Measurements from ENCODE around the gene ELP4.

Gene ELP4

DNA sequence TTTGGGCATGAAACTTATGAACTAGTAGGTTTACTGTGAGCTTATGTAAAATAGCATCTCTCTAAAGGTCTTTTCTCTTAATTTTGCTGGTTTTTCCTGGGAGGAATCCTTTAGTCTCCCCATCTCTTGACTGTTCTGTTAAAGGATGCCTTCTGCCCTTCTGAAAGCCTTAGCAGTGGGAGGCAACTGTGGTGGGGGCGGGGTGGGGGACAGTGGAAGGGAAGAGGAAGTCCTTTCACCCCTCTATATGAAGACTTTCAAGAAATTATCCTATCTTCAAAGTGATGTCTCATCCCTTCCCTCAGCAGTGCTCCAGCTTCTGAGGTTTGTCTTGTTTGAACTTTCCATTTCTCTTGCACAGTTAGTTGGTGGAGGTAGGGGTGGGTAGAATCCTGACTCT is 73.1 kb downstream of the ELP4 start:
- Histone ChIP-seq H3K27ac (no peak overlapping the region), H4K20me1 (ENCODE audit: insufficient read depth) (no peaks in the 10 kb centered on the region), H3K9ac (no peak overlapping the region), H3K79me2 (ENCODE audit: insufficient read depth, low read depth) (no peaks in the 10 kb centered on the region), H3K4me3 (IDR thresholded peaks at IDR 0.05; ENCODE audit: insufficient read depth, low read depth, low read length) (no peak overlapping the region), H3K27me3 (ENCODE audit: insufficient read depth, low read depth) (no peaks in the 10 kb centered on the region), H3K36me3 (ENCODE audit: insufficient read depth) (no peaks in the 10 kb centered on the region), H2AFZ (ENCODE audit: low read depth) (no peak overlapping the region), H3K4me2 (no peak overlapping the region), H3K4me1 (ENCODE audit: low read depth, poor library complexity, severe bottlenecking) (no peaks in the 10 kb centered on the region)
- no peak for TF ChIP-seq CTCF (conservative IDR thresholded peaks at IDR 0.05; ENCODE audit: low read depth, low read length)

GRCh38 chr11:31598454-31598853 is 88.9 kb downstream of the ELP4 start:
- no peaks in the 10 kb centered on the region for H3K4me1 ChIP-seq (ENCODE audit: low read depth, poor library complexity, severe bottlenecking)
- no peak overlapping the region for H3K9ac ChIP-seq
- H3K79me2 ChIP-seq (ENCODE audit: insufficient read depth, low read depth) = no peaks in the 10 kb centered on the region
- no peak overlapping the region for H3K4me2 ChIP-seq
- no peak overlapping the region for H2AFZ ChIP-seq (ENCODE audit: low read depth)
- H4K20me1 ChIP-seq (ENCODE audit: insufficient read depth) = no peaks in the 10 kb centered on the region
- no peak overlapping the region for H3K4me3 ChIP-seq (IDR thresholded peaks at IDR 0.05; ENCODE audit: insufficient read depth, low read depth, low read length)
- no peaks in the 10 kb centered on the region for H3K27me3 ChIP-seq (ENCODE audit: insufficient read depth, low read depth)
- no peak for TF ChIP-seq CTCF (conservative IDR thresholded peaks at IDR 0.05; ENCODE audit: low read depth, low read length)
- H3K27ac ChIP-seq = no peak overlapping the region
- H3K36me3 ChIP-seq (ENCODE audit: insufficient read depth) = no peaks in the 10 kb centered on the region

DNA sequence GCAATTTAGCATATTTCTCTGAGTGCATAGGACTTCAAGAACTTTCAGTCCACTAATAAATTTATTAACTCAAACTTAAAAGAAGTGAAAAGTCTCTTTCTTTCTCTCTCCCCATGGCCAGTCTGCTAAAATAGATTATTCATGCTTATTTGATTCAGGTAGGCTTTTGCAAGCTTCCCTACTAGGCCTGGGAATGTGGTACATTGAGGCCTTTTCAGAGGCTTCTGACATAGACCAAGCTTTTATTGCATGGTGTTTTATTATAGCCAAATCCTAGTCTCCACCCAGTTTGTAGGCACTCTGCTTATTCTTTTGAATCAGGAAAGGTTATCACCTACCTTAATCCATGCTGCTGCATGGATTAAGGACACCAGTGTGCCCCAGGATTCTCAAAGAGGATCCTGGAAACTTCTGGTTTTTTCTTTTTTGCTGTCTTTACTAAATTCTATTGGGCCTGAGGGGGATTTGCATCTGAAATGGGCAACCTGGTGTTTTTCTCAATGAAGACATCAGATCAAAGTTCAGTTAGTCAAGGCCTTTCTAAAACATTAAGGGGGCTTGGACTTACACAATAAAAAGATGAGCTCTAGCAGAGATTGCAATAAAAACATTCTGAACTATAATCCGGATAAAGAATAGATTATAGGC is 92.2 kb downstream of the ELP4 start:
- Histone ChIP-seq H3K27ac (no peak overlapping the region), H3K9ac (no peak overlapping the region), H3K27me3 (ENCODE audit: insufficient read depth, low read depth) (no peaks in the 10 kb centered on the region), H3K4me3 (IDR thresholded peaks at IDR 0.05; ENCODE audit: insufficient read depth, low read depth, low read length) (no peak overlapping the region), H2AFZ (ENCODE audit: low read depth) (no peak overlapping the region), H3K4me2 (no peak overlapping the region), H4K20me1 (ENCODE audit: insufficient read depth) (no peaks in the 10 kb centered on the region), H3K79me2 (ENCODE audit: insufficient read depth, low read depth) (no peaks in the 10 kb centered on the region), H3K4me1 (ENCODE audit: low read depth, poor library complexity, severe bottlenecking) (no peaks in the 10 kb centered on the region), H3K36me3 (ENCODE audit: insufficient read depth) (no peaks in the 10 kb centered on the region)
- no peak for TF ChIP-seq CTCF (conservative IDR thresholded peaks at IDR 0.05; ENCODE audit: low read depth, low read length)

DNA sequence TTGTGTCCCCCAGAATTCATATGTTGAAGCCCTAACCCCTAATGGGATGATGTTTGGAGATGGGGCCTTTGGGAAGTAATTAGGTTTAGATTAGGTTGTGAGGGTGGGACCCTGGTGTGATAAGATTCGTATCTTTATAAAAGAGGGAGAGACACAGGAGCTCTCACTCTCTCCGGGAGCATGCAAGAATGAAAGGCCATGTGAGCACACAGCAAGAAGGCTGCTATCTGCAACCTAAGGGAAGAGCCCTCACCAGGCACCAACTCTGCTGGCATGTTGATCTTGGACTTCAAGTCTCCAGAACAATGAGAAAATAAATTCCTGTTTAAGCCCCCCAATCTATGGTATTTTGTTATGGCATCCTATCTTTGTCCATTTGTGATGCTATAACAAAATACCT is 97.3 kb downstream of the ELP4 start:
- no peak overlapping the region for H3K4me2 ChIP-seq
- TF ChIP-seq CTCF (conservative IDR thresholded peaks at IDR 0.05; ENCODE audit: low read depth, low read length) = no peak
- H3K27ac ChIP-seq = no peak overlapping the region
- H3K9ac ChIP-seq = no peak overlapping the region
- no peaks in the 10 kb centered on the region for H3K27me3 ChIP-seq (ENCODE audit: insufficient read depth, low read depth)
- no peaks in the 10 kb centered on the region for H3K36me3 ChIP-seq (ENCODE audit: insufficient read depth)
- no peak overlapping the region for H3K4me3 ChIP-seq (IDR thresholded peaks at IDR 0.05; ENCODE audit: insufficient read depth, low read depth, low read length)
- no peaks in the 10 kb centered on the region for H3K79me2 ChIP-seq (ENCODE audit: insufficient read depth, low read depth)
- H4K20me1 ChIP-seq (ENCODE audit: insufficient read depth) = no peaks in the 10 kb centered on the region
- no peak overlapping the region for H2AFZ ChIP-seq (ENCODE audit: low read depth)
- H3K4me1 ChIP-seq (ENCODE audit: low read depth, poor library complexity, severe bottlenecking) = no peaks in the 10 kb centered on the region

Measured in KMS-11 (cell line).